PC-3 (cell line): ENCODE results near the gene STAC2. TPM values are rescaled to one million over a fixed set of nuclear protein-coding genes. Genes with fewer than 3 reads are reported as not detected.

Source experiments
- total RNA-seq: library from RNA; depleted of rRNA; stranded (reverse); fragments of >200 nt; gene quantifications from 2 replicates; pipeline ENCODE4 v1.2.3, GENCODE V29; 2014; rRNA removed

The STAC2 gene
- total RNA-seq, 1 experiment from 2014 or later, result not detected

Other genes starting within 250 kb of the STAC2 start
- not detected in 2 replicates for gene PLXDC1, start 74.3 kb downstream of the STAC2 start, total RNA-seq
- 0.58 TPM in 1 of 2 replicates, not detected in the other for gene ARL5C, start 59.8 kb downstream of the STAC2 start, total RNA-seq
- 4.3 and 6.0 TPM in 2 replicates for gene CACNB1, start 28.3 kb downstream of the STAC2 start, total RNA-seq
- 2,496 and 2,509 TPM in 2 replicates for gene RPL19, start 25.7 kb downstream of the STAC2 start, total RNA-seq
- 2.2 and 5.0 TPM in 2 replicates for gene FBXL20, start 175.7 kb upstream of the STAC2 start, total RNA-seq
- gene MED1, start 225.3 kb upstream of the STAC2 start, total RNA-seq, result 19.1 and 27.0 TPM in 2 replicates
- 30.4 and 39.2 TPM in 2 replicates for gene CDK12, start 235.5 kb upstream of the STAC2 start, total RNA-seq